Keratinocyte (primary cell): ENCODE results near the gene MSI2. TPM values are rescaled to one million over a fixed set of nuclear protein-coding genes. Genes with fewer than 3 reads are reported as not detected.

Experiments
- DNase-seq: peaks from one replicate; pipeline ENCODE4 v3.0.0-alpha.2; 2011; ENCODE audit warnings: low read depth, missing footprints, low spot score
- FAIRE-seq: peaks from 2 replicates; lab custom pipeline; 2011; peaks lifted over from hg19 to GRCh38; lab: Jason Lieb, UNC
- H2AFZ ChIP-seq: 2 replicates; pipeline ENCODE4 v1.6.0; 2012; ENCODE audit warnings: low read length, control low read depth, inconsistent platforms; ENCODE audit not compliant: control insufficient read depth
- H3K27ac ChIP-seq: 2 replicates; pipeline ENCODE4 v1.5.1; 2011; ENCODE audit warnings: low read length; ENCODE audit not compliant: control insufficient read depth, insufficient read depth
- H3K27me3 ChIP-seq: 3 replicates; pipeline ENCODE4 v1.6.0; 2011; ENCODE audit warnings: low read length; ENCODE audit not compliant: control insufficient read depth, insufficient read depth; ENCODE audit errors: extremely low read depth
- H3K36me3 ChIP-seq, 2 experiments: 2 replicates in 1 of 2; 3 replicates in 1 of 2; pipeline ENCODE4 v1.5.1; 2011; ENCODE audit warnings: low read length in 2 of 2, mild to moderate bottlenecking in 1 of 2; ENCODE audit not compliant: control insufficient read depth in 2 of 2, insufficient read depth in 2 of 2; ENCODE audit errors: extremely low read depth in 1 of 2
- H3K4me1 ChIP-seq: 3 replicates; pipeline ENCODE4 v1.5.1; 2011; ENCODE audit warnings: low read length; ENCODE audit not compliant: control insufficient read depth, insufficient read depth; ENCODE audit errors: extremely low read depth
- H3K4me2 ChIP-seq: 3 replicates; pipeline ENCODE4 v1.6.0; 2011; ENCODE audit warnings: low read depth, low read length; ENCODE audit not compliant: control insufficient read depth, insufficient read depth; ENCODE audit errors: extremely low read depth
- H3K4me3 ChIP-seq, 3 experiments: fragments of 200-600 bp in 1 of 3; sonication (generic) in 1 of 3; 2 replicates in 2 of 3; 3 replicates in 1 of 3; pipeline ENCODE4 v1.5.1; 2011 to 2016; ENCODE audit warnings: low read length in 3 of 3, mild to moderate bottlenecking in 3 of 3, control low read depth in 2 of 3, inconsistent platforms in 1 of 3, low read depth in 1 of 3, mixed read lengths in 1 of 3, mixed run types in 1 of 3, moderate library complexity in 1 of 3; ENCODE audit not compliant: control insufficient read depth in 2 of 3, insufficient read depth in 2 of 3; ENCODE audit errors: extremely low read depth in 1 of 3
- H3K79me2 ChIP-seq: 2 replicates; pipeline ENCODE4 v1.6.0; 2012; ENCODE audit warnings: low read length; ENCODE audit not compliant: control insufficient read depth, insufficient read depth
- H3K9ac ChIP-seq: 3 replicates; pipeline ENCODE4 v1.6.0; 2011; ENCODE audit warnings: low read length; ENCODE audit not compliant: control insufficient read depth, insufficient read depth; ENCODE audit errors: extremely low read depth
- H3K9me1 ChIP-seq: 3 replicates; pipeline ENCODE4 v1.6.0; 2011; ENCODE audit warnings: low read length; ENCODE audit not compliant: control insufficient read depth, insufficient read depth; ENCODE audit errors: extremely low read depth
- H3K9me3 ChIP-seq: 2 replicates; pipeline ENCODE4 v1.5.1; 2012; ENCODE audit warnings: low read depth, low read length; ENCODE audit not compliant: control insufficient read depth
- H4K20me1 ChIP-seq: 3 replicates; pipeline ENCODE4 v1.6.0; 2011; ENCODE audit warnings: low read length; ENCODE audit not compliant: control insufficient read depth, insufficient read depth; ENCODE audit errors: extremely low read depth
- EZH2 ChIP-seq: IDR thresholded peaks from one replicate; pipeline ENCODE4 v1.6.1; 2012; ENCODE audit warnings: inconsistent platforms, mild to moderate bottlenecking, low read length, moderate library complexity
- dilution Hi-C: fragments of 300-500 bp; cut with MboI; formaldehyde crosslinking; loops from one replicate; pipeline ENCODE4 v1.7.0; 2020; ENCODE audit warnings: low sequenced_read_pairs; ENCODE audit not compliant: extremely low pct_ligation_motif_present
- polyA minus RNA-seq, 3 experiments: library from RNA; depleted of rRNA, polyadenylated mRNA; stranded (reverse); fragments of >200 nt; gene quantifications; 1 replicate in 1 of 3; 2 replicates in 1 of 3; 3 replicates in 1 of 3; pipeline ENCODE4 v1.2.3, GENCODE V29; 2011
- polyA plus RNA-seq, 5 experiments: library from polyadenylated mRNA; depleted of rRNA in 3 of 5; stranded (reverse) in 3 of 5; stranded (forward) in 1 of 5; unstranded in 1 of 5; fragments of >200 nt; gene quantifications; 1 replicate in 1 of 5; 2 replicates in 3 of 5; 3 replicates in 1 of 5; pipeline versions ENCODE4 v1.2.1 to v1.2.3, GENCODE V29; 2011 to 2012; ENCODE audit warnings: missing spikeins in 2 of 5, low read depth in 1 of 5, low replicate concordance in 1 of 5
- TF ChIP-seq, protein P1 (sequence below), 3 experiments: IDR thresholded peaks in 1 of 3; conservative IDR thresholded peaks in 1 of 3; optimal IDR thresholded peaks in 1 of 3; 2 replicates in 2 of 3; 3 replicates in 1 of 3; pipeline versions ENCODE3 to v1.5.1; 2011; ENCODE audit warnings: low read length in 3 of 3, mild to moderate bottlenecking in 3 of 3, moderate library complexity in 2 of 3, control low read depth in 1 of 3, inconsistent platforms in 1 of 3; ENCODE audit not compliant: insufficient read depth in 2 of 3; ENCODE audit errors: extremely low read depth in 1 of 3

Gene MSI2
- polyA plus RNA-seq (16.7 to 25.0 TPM (median 22.3 TPM) in 3 replicates), polyA minus RNA-seq (40.1 to 47.9 TPM (median 44.0 TPM) in 3 replicates)
- polyA plus RNA-seq (2011; ENCODE audit: low read depth): 46.5 TPM
- polyA plus RNA-seq (2011; cell fraction: cytosol; rRNA removed): 20.0 and 20.1 TPM in 2 replicates
- 28.1 and 29.8 TPM in 2 replicates for polyA plus RNA-seq (2011; cell fraction: nucleus; rRNA removed)
- polyA plus RNA-seq (2012; ENCODE audit: low replicate concordance): 8.6 and 20.8 TPM in 2 replicates
- polyA minus RNA-seq (2011; cell fraction: cytosol; rRNA and poly(A)+ RNA removed): 18.0 TPM
- polyA minus RNA-seq (2011; cell fraction: nucleus; rRNA and poly(A)+ RNA removed): 25.6 and 50.9 TPM in 2 replicates

DNA sequence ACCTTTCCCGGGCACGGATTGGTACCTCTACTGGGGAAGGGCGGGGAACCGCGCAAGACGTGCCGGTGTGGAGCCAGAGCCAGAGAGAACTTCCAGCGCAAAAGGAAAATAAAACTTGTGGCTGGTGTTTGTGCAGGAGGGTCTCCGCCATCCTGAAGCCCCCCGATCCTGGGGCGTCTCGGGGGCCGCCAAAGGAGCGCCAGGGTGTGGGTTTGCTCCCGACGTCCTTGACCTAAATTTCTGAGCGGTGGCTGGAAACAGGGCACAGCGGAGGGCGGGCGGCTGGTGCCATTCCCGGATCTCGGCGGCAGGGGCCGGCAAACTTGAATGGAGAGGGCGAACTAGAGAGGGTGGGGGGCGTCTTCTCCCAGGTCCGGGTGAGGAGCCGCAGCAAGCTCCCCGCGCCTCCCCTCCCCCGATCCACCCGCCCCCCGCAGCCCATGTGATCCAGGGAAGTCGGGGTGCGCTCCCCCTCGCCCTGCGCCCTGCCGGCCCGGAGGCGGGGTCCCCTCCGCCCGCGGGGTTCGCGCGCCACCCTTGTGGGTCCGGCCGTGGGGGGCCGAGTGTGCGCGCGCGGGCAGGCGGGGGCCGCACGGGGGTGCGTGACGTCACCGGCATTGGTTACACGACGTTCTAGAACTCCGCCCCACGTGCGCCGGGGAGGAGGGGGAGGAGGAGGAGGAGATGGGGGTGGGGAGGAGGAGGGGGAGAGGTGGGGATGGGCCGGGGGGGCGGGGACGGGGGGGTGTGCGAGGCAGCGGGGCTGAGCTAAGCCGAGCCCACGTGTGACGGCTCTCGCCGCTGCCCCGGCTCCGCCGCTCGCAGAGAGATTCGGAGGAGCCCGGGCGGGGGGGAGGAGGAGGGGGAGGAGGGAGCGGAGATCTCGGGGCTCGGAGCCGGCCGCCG lies at the start of gene MSI2:
MSI2 (plus strand) TSS at position 748 of the 906 bp plus-strand sequence. CDS start 220 bp downstream, outside the sequence.
- peaks cover 2 to 3% of the 10 kb centered on the region in 2 experiments for H3K36me3 ChIP-seq
- no peaks in the 10 kb centered on the region for H4K20me1 ChIP-seq
- H3K9ac ChIP-seq: peak within 1 kb of the TSS; percentile 75
- dilution Hi-C loops: no loop called here
- DNase-seq (peak; percentile 38), FAIRE-seq (no peak)
- H3K9me3 ChIP-seq: no peaks in the 10 kb centered on the region
- no peaks in the 10 kb centered on the region for H3K9me1 ChIP-seq
- TF ChIP-seq EZH2: no peak
- TF ChIP-seq, protein P1, sequence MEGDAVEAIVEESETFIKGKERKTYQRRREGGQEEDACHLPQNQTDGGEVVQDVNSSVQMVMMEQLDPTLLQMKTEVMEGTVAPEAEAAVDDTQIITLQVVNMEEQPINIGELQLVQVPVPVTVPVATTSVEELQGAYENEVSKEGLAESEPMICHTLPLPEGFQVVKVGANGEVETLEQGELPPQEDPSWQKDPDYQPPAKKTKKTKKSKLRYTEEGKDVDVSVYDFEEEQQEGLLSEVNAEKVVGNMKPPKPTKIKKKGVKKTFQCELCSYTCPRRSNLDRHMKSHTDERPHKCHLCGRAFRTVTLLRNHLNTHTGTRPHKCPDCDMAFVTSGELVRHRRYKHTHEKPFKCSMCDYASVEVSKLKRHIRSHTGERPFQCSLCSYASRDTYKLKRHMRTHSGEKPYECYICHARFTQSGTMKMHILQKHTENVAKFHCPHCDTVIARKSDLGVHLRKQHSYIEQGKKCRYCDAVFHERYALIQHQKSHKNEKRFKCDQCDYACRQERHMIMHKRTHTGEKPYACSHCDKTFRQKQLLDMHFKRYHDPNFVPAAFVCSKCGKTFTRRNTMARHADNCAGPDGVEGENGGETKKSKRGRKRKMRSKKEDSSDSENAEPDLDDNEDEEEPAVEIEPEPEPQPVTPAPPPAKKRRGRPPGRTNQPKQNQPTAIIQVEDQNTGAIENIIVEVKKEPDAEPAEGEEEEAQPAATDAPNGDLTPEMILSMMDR (optimal IDR thresholded peaks at IDR 0.05 in 1 of 3, IDR thresholded peaks at IDR 0.05 in 1 of 3, conservative IDR thresholded peaks at IDR 0.05 in 1 of 3; ENCODE audit: extremely low read depth in 1 of 3, insufficient read depth in 2 of 3, low read length in 3 of 3): no peak
- H3K4me3 ChIP-seq: peak within 1 kb of the TSS; percentile 57 to 94 (median 88)
- peak within 1 kb of the TSS; percentile 66 for H3K27ac ChIP-seq
- H2AFZ ChIP-seq: peak within 1 kb of the TSS; percentile 89
- H3K4me2 ChIP-seq: peak within 1 kb of the TSS; percentile 76
- no peaks in the 10 kb centered on the region for H3K79me2 ChIP-seq
- H3K27me3 ChIP-seq: no peaks in the 10 kb centered on the region
- peaks cover 19% of the 10 kb centered on the region for H3K4me1 ChIP-seq

DNA sequence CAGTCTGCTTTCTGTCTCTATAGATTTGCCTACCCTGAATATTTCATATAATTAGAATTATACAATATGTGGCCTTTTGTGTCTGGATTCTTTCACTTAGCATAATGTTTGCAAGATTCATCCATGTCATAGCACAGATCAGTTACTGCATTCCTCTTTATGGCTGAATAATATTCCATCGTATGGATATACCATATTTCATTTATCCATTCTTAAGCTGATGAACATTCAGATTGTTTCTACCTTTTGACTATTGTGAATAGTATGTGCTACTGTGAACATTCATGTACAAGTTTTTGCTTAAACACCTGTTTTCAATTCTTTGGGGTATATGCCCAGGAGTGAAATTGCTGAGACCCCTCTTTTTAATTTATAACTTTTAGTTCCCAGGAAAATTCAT lies 49.4 kb upstream of the MSI2 start:
- dilution Hi-C loops: no loop called here
- H3K9ac ChIP-seq: no peak overlapping the region
- H3K27ac ChIP-seq: no peak overlapping the region
- no peak for TF ChIP-seq EZH2
- TF ChIP-seq, protein P1 (optimal IDR thresholded peaks at IDR 0.05 in 1 of 3, IDR thresholded peaks at IDR 0.05 in 1 of 3, conservative IDR thresholded peaks at IDR 0.05 in 1 of 3; ENCODE audit: extremely low read depth in 1 of 3, insufficient read depth in 2 of 3, low read length in 3 of 3): no peak
- H3K27me3 ChIP-seq: no peaks in the 10 kb centered on the region
- H2AFZ ChIP-seq: no peak overlapping the region
- H3K4me2 ChIP-seq: no peak overlapping the region
- peaks cover 19% of the 10 kb centered on the region for H3K4me1 ChIP-seq
- no peak overlapping the region for H3K4me3 ChIP-seq
- no peaks in the 10 kb centered on the region for H4K20me1 ChIP-seq
- H3K9me3 ChIP-seq: no peaks in the 10 kb centered on the region
- no peaks in the 10 kb centered on the region for H3K9me1 ChIP-seq
- DNase-seq: no peak
- FAIRE-seq: no peak
- no peaks in the 10 kb centered on the region for H3K79me2 ChIP-seq
- H3K36me3 ChIP-seq: no peaks in the 10 kb centered on the region
